NCI-H1105 (cell line): Measurements from ENCODE around the gene PNO1.
"Not testable (repeated sequence)": the region's sequence is repeated elsewhere in the genome, so short reads cannot be mapped to it uniquely, and the experiment has no call there.

ENCODE experiments used
- DNase-seq: peaks from one replicate; lab custom pipeline; 2025; lab: John Stamatoyannopoulos, UW

Gene PNO1

GRCh38 chr2:68157002-68157401 is 686 bp upstream of the PNO1 start:
- DNase-seq, result no peak

- DNase-seq, result no peak
Observed at GRCh38 chr2:68158134-68158447, 403 bp downstream of the PNO1 start.

GRCh38 chr2:68163641-68164040 is 6.0 kb downstream of the PNO1 start:
- no peak for DNase-seq

GRCh38 chr2:68167186-68167585 is 9.5 kb downstream of the PNO1 start:
- no peak for DNase-seq

- no peak for DNase-seq
Observed at GRCh38 chr2:68169308-68169707, 11.6 kb downstream of the PNO1 start.

- no peak for DNase-seq
Observed at GRCh38 chr2:68171146-68171545, 13.5 kb downstream of the PNO1 start.

GRCh38 chr2:68171684-68172083 is 14.0 kb downstream of the PNO1 start:
- DNase-seq, result no peak

- DNase-seq, result no peak
Observed at GRCh38 chr2:68172521-68172920, 14.8 kb downstream of the PNO1 start.

GRCh38 chr2:68172990-68173700 is 15.5 kb downstream of the PNO1 start:
- no peak for DNase-seq

- not testable (repeated sequence) for DNase-seq
Observed at GRCh38 chr2:68175210-68175609, 17.5 kb downstream of the PNO1 start.

- no peak for DNase-seq
Observed at GRCh38 chr2:68176657-68177056, 19.0 kb downstream of the PNO1 start.

GRCh38 chr2:68177541-68177940 is 19.9 kb downstream of the PNO1 start:
- DNase-seq, result no peak

- no peak for DNase-seq
Observed at GRCh38 chr2:68178432-68178831, 20.7 kb downstream of the PNO1 start.

GRCh38 chr2:68178954-68179627 is 21.4 kb downstream of the PNO1 start:
- DNase-seq, result no peak

- DNase-seq, result no peak
Observed at GRCh38 chr2:68182902-68183301, 25.2 kb downstream of the PNO1 start.

- DNase-seq, result peak; percentile 4
Observed at GRCh38 chr2:68185541-68186164, 28.0 kb downstream of the PNO1 start.

GRCh38 chr2:68187329-68187728 is 29.6 kb downstream of the PNO1 start:
- DNase-seq, result no peak

- no peak for DNase-seq
Observed at GRCh38 chr2:68188831-68189230, 31.1 kb downstream of the PNO1 start.

GRCh38 chr2:68189991-68190784 is 32.5 kb downstream of the PNO1 start:
- no peak for DNase-seq

- DNase-seq, result no peak
Observed at GRCh38 chr2:68190991-68191731, 33.5 kb downstream of the PNO1 start.

- DNase-seq, result no peak
Observed at GRCh38 chr2:68193144-68193543, 35.5 kb downstream of the PNO1 start.

GRCh38 chr2:68193787-68194372 is 36.2 kb downstream of the PNO1 start:
- DNase-seq, result no peak
